ENCODE data around the gene TAF15.

- TF ChIP-seq, protein P1, sequence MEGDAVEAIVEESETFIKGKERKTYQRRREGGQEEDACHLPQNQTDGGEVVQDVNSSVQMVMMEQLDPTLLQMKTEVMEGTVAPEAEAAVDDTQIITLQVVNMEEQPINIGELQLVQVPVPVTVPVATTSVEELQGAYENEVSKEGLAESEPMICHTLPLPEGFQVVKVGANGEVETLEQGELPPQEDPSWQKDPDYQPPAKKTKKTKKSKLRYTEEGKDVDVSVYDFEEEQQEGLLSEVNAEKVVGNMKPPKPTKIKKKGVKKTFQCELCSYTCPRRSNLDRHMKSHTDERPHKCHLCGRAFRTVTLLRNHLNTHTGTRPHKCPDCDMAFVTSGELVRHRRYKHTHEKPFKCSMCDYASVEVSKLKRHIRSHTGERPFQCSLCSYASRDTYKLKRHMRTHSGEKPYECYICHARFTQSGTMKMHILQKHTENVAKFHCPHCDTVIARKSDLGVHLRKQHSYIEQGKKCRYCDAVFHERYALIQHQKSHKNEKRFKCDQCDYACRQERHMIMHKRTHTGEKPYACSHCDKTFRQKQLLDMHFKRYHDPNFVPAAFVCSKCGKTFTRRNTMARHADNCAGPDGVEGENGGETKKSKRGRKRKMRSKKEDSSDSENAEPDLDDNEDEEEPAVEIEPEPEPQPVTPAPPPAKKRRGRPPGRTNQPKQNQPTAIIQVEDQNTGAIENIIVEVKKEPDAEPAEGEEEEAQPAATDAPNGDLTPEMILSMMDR (IDR thresholded peaks at IDR 0.05): no peak
- TF ChIP-seq POLR2A (IDR thresholded peaks at IDR 0.05): no peak
Observed at GRCh38 chr17:35809855-35810461, 674 bp downstream of the TAF15 start.

Data from right lobe of liver (tissue), 4 donors.